Liver (tissue), 9 donors: ENCODE data around the gene ARL14EP. TPM values are rescaled to one million over a fixed set of nuclear protein-coding genes. Genes with fewer than 3 reads are reported as not detected.
A peak's percentile ranks its signal among the peaks of the same experiment; 100 is the strongest.

Experiments
- DNase-seq: peaks from one replicate; pipeline ENCODE4 v3.0.0-alpha.2; 2017; ENCODE audit warnings: low spot score
- H3K27ac ChIP-seq, 2 donors: one replicate each; pipeline ENCODE4 v1.7.0; 2013; ENCODE audit warnings: inconsistent platforms in 2 of 2, low read length in 2 of 2, control low read depth in 1 of 2, low read depth in 1 of 2, mild to moderate bottlenecking in 1 of 2
- H3K27me3 ChIP-seq, 4 donors: one replicate each; pipeline versions ENCODE4 v1.6.1 to v1.7.0; 2013; ENCODE audit warnings: low read length in 3 of 4, inconsistent platforms in 1 of 4, mild to moderate bottlenecking in 1 of 4, moderate library complexity in 1 of 4; ENCODE audit not compliant: control insufficient read depth in 4 of 4, insufficient read depth in 4 of 4
- H3K36me3 ChIP-seq, 4 donors: one replicate each; pipeline versions ENCODE4 v1.6.1 to v1.7.0; 2013; ENCODE audit warnings: low read length in 3 of 4, mild to moderate bottlenecking in 3 of 4, low read depth in 1 of 4, moderate library complexity in 1 of 4; ENCODE audit not compliant: control insufficient read depth in 4 of 4, insufficient read depth in 3 of 4
- H3K4me1 ChIP-seq, 4 donors: one replicate each; pipeline versions ENCODE4 v1.6.1 to v1.7.0; 2013; ENCODE audit warnings: low read length in 3 of 4, mild to moderate bottlenecking in 3 of 4, moderate library complexity in 1 of 4; ENCODE audit not compliant: control insufficient read depth in 4 of 4, insufficient read depth in 4 of 4
- H3K4me3 ChIP-seq, 3 donors: one replicate each; pipeline versions ENCODE4 v1.6.1 to v1.7.0; 2013; ENCODE audit warnings: low read length in 3 of 3, control low read depth in 1 of 3, low read depth in 1 of 3, mild to moderate bottlenecking in 1 of 3
- H3K9ac ChIP-seq, 2 donors: one replicate each; pipeline ENCODE4 v1.7.0; 2013; ENCODE audit warnings: low read length in 2 of 2, mild to moderate bottlenecking in 2 of 2, moderate library complexity in 2 of 2, control low read depth in 1 of 2, low read depth in 1 of 2
- H3K9me3 ChIP-seq, 4 donors: one replicate each; pipeline versions ENCODE4 v1.6.1 to v1.7.0; 2013; ENCODE audit warnings: low read length in 3 of 4; ENCODE audit not compliant: control insufficient read depth in 4 of 4
- ATF3 ChIP-seq: IDR thresholded peaks from 2 replicates; pipeline ENCODE4 v1.6.1; 2016; ENCODE audit warnings: antibody characterized with exemption
- EGR1 ChIP-seq, 2 donors: IDR thresholded peaks; 2 replicates each; pipeline ENCODE4 v1.6.1; 2016 to 2018; ENCODE audit warnings: antibody characterized with exemption in 2 of 2, low read depth in 2 of 2
- FOXA1 ChIP-seq: IDR thresholded peaks from 2 replicates; pipeline ENCODE4 v1.6.1; 2016; ENCODE audit warnings: antibody characterized with exemption
- FOXA2 ChIP-seq: IDR thresholded peaks from 2 replicates; pipeline ENCODE4 v1.6.1; 2016; ENCODE audit warnings: antibody characterized with exemption
- GABPA ChIP-seq, 2 donors: IDR thresholded peaks in 1 of 2; conservative IDR thresholded peaks in 1 of 2; 2 replicates each; pipeline ENCODE4 v1.6.1; 2016; ENCODE audit warnings: antibody characterized with exemption in 2 of 2, mild to moderate bottlenecking in 1 of 2, moderate library complexity in 1 of 2
- HNF4A ChIP-seq, 2 donors: conservative IDR thresholded peaks; 2 replicates each; pipeline ENCODE4 v1.6.1; 2016; ENCODE audit warnings: antibody characterized with exemption in 2 of 2, mild to moderate bottlenecking in 2 of 2
- HNF4G ChIP-seq: IDR thresholded peaks from 2 replicates; pipeline ENCODE4 v1.6.1; 2016; ENCODE audit warnings: antibody characterized with exemption
- JUND ChIP-seq, 2 donors: IDR thresholded peaks; 2 replicates each; pipeline ENCODE4 v1.6.1; 2016; ENCODE audit warnings: antibody characterized with exemption in 2 of 2
- NR2F2 ChIP-seq: IDR thresholded peaks from 2 replicates; pipeline ENCODE4 v1.6.1; 2016; ENCODE audit warnings: antibody characterized with exemption
- RAD21 ChIP-seq, 2 donors: IDR thresholded peaks; 2 replicates each; pipeline ENCODE4 v1.6.1; 2016; ENCODE audit warnings: antibody characterized with exemption in 2 of 2, mild to moderate bottlenecking in 2 of 2
- RXRA ChIP-seq, 2 donors: IDR thresholded peaks; 2 replicates each; pipeline ENCODE4 v1.6.1; 2017 to 2018; ENCODE audit warnings: antibody characterized with exemption in 2 of 2, mild to moderate bottlenecking in 1 of 2
- SP1 ChIP-seq: IDR thresholded peaks from 2 replicates; pipeline ENCODE4 v1.6.1; 2018; ENCODE audit warnings: antibody characterized with exemption, mild to moderate bottlenecking
- TAF1 ChIP-seq: conservative IDR thresholded peaks from 2 replicates; pipeline ENCODE4 v1.6.1; 2016; ENCODE audit warnings: antibody characterized with exemption, mild to moderate bottlenecking
- YY1 ChIP-seq: IDR thresholded peaks from 2 replicates; pipeline ENCODE4 v1.6.1; 2016; ENCODE audit warnings: antibody characterized with exemption, mild to moderate bottlenecking
- WGBS: extraction: QIAGEN DNeasy Blood & Tissue Kit; methylation state at CpG from one replicate; pipeline ENCODE4 v1.1.7; 2013; 5-methylcytosine and 5-hydroxymethylcytosine counted together
- polyA plus RNA-seq, 2 donors: library from polyadenylated mRNA; stranded (reverse) in 1 of 2; unstranded in 1 of 2; fragments of 200-250 nt in 1 of 2; fragments of >200 nt in 1 of 2; fragmentation: Nextera tagmentation in 1 of 2; extraction: Ambion mirVana in 1 of 2; gene quantifications; one replicate each; pipeline versions ENCODE4 v1.2.1 to v1.2.3, GENCODE V29; 2013 to 2015
- total RNA-seq, 2 donors: library from RNA; depleted of rRNA; stranded (reverse); fragments of >200 nt; gene quantifications; one replicate each; pipeline ENCODE4 v1.2.3, GENCODE V29; 2014
- TF ChIP-seq, protein P1 (sequence below): IDR thresholded peaks from 2 replicates; pipeline ENCODE4 v1.6.1; 2016; ENCODE audit warnings: antibody characterized with exemption, mild to moderate bottlenecking
- donor health status: healthy.
- donor health status: healthy.
- donor health status: healthy.
- donor health status: healthy.
- donor health status: healthy.

The ARL14EP gene
- total and polyA plus RNA-seq, 4 donors = 8.2 to 22.9 (median 13.6) TPM

DNA sequence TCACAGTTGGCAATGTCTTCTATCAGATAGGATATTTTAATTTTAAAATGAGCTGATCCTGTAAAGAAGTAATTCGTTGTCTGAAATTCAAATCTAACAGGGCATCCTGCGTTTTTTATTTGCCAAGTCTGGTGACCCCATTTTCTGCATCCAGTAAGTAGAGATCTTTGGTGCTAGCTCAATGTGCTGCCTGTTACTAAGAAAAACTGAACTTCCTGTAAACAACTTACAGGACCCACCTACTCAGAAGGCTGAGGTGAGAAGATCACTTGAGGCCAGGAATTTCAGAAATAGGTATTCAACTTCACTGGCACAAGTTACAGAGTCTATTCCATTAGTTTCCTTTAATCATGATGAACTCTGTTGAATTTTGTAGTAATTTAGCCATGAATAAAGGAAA, 4.0 kb downstream of the ARL14EP start:
- Histone ChIP-seq H3K27ac (no peak overlapping the region), H3K4me1 (peaks cover 2 to 36% (median 25%) of the 10 kb centered on the region in 4 donors), H3K27me3 (no peaks in the 10 kb centered on the region), H3K9ac (no peak overlapping the region), H3K4me3 (no peak overlapping the region), H3K36me3 (peaks cover 0 to 12% (median 6%) of the 10 kb centered on the region in 4 donors), H3K9me3 (no peaks in the 10 kb centered on the region)
- TF ChIP-seq FOXA2 = no peak
- no peak for TF ChIP-seq GABPA (IDR thresholded peaks at IDR 0.05 in 1 of 2, conservative IDR thresholded peaks at IDR 0.05 in 1 of 2)
- TF ChIP-seq HNF4A (conservative IDR thresholded peaks at IDR 0.05) = no peak
- no peak for TF ChIP-seq ATF3
- TF ChIP-seq EGR1 (IDR thresholded peaks at IDR 0.05; ENCODE audit: low read depth in 2 of 2) = no peak
- no peak for TF ChIP-seq JUND (IDR thresholded peaks at IDR 0.05)
- TF ChIP-seq TAF1 = no peak
- no peak for TF ChIP-seq NR2F2
- no peak for TF ChIP-seq RXRA (IDR thresholded peaks at IDR 0.05)
- no peak for TF ChIP-seq FOXA1
- TF ChIP-seq, protein P1, sequence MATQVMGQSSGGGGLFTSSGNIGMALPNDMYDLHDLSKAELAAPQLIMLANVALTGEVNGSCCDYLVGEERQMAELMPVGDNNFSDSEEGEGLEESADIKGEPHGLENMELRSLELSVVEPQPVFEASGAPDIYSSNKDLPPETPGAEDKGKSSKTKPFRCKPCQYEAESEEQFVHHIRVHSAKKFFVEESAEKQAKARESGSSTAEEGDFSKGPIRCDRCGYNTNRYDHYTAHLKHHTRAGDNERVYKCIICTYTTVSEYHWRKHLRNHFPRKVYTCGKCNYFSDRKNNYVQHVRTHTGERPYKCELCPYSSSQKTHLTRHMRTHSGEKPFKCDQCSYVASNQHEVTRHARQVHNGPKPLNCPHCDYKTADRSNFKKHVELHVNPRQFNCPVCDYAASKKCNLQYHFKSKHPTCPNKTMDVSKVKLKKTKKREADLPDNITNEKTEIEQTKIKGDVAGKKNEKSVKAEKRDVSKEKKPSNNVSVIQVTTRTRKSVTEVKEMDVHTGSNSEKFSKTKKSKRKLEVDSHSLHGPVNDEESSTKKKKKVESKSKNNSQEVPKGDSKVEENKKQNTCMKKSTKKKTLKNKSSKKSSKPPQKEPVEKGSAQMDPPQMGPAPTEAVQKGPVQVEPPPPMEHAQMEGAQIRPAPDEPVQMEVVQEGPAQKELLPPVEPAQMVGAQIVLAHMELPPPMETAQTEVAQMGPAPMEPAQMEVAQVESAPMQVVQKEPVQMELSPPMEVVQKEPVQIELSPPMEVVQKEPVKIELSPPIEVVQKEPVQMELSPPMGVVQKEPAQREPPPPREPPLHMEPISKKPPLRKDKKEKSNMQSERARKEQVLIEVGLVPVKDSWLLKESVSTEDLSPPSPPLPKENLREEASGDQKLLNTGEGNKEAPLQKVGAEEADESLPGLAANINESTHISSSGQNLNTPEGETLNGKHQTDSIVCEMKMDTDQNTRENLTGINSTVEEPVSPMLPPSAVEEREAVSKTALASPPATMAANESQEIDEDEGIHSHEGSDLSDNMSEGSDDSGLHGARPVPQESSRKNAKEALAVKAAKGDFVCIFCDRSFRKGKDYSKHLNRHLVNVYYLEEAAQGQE = no peak
- 84% methylated on average over 2 of the region's 2 CpGs for WGBS
- no peak for DNase-seq

- H3K9me3 ChIP-seq = no peaks in the 10 kb centered on the region
- no peak overlapping the region for H3K4me3 ChIP-seq
- TF ChIP-seq GABPA (IDR thresholded peaks at IDR 0.05 in 1 of 2, conservative IDR thresholded peaks at IDR 0.05 in 1 of 2) (no peak), EGR1 (IDR thresholded peaks at IDR 0.05; ENCODE audit: low read depth in 2 of 2) (no peak), FOXA1 (no peak), RAD21 (IDR thresholded peaks at IDR 0.05) (no peak), HNF4G (no peak), SP1 (no peak), FOXA2 (no peak)
- no peak overlapping the region for H3K9ac ChIP-seq
- H3K36me3 ChIP-seq = peaks cover 0 to 16% (median 10%) of the 10 kb centered on the region in 4 donors
- DNase-seq = no peak
- H3K27me3 ChIP-seq = no peaks in the 10 kb centered on the region
- no peak overlapping the region for H3K27ac ChIP-seq
- peaks cover 2 to 27% (median 22%) of the 10 kb centered on the region in 4 donors for H3K4me1 ChIP-seq
These were observed 5.8 kb downstream of the ARL14EP start for GRCh38 chr11:30328681-30329080.

DNA sequence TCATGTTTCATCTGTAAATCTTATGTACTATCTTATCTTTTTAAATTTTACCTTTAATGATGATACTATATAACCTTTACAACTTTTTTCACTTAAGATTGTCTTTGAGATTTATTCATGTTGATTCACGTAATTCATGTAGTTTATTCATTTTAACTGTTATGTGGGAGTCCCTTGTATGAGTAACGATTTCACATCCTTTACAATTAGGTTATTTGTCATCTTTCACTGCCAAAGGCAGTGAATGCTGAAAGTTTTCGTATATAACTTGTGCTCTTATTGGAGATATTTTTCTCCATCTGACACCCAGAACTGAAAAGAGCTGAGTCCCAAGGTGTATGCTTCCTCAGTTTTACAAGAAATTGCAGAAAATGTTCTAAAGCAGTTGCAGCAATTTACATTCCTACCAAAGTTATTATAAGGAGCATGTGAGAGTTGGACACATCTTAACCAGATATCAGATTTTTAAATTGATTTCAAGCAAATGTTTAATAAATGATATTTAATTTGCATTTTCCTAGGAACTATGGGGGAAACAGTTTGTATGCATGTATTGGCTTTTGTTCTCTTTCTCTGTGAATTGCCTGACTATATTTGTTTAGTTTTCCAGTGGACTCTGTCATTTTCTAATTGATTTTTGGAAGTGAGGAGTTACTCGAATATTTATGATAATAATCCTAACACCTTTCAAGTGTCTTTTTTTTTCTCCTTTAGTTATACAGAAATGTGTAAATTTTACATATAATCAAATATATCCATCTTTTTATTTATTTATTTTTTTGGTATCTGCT, 6.4 kb downstream of the ARL14EP start:
- Histone ChIP-seq H3K27me3 (no peaks in the 10 kb centered on the region), H3K4me3 (no peak overlapping the region), H3K36me3 (peaks cover 0 to 16% (median 11%) of the 10 kb centered on the region in 4 donors), H3K9me3 (no peaks in the 10 kb centered on the region), H3K4me1 (peaks cover 2 to 21% (median 15%) of the 10 kb centered on the region in 4 donors), H3K9ac (peak overlapping the region in 1 of 2 donors; percentile 25), H3K27ac (no peak overlapping the region)
- WGBS = 62% methylated on average over 4 of the region's 4 CpGs
- DNase-seq = no peak
- TF ChIP-seq YY1 (peak; percentile 47), EGR1 (IDR thresholded peaks at IDR 0.05; ENCODE audit: low read depth in 2 of 2) (peak in 1 of 2 donors; percentile 39), JUND (IDR thresholded peaks at IDR 0.05) (peak in 1 of 2 donors; percentile 35), RXRA (IDR thresholded peaks at IDR 0.05) (no peak), SP1 (no peak), HNF4A (conservative IDR thresholded peaks at IDR 0.05) (peak; percentile 61 to 77), TAF1 (no peak), HNF4G (peak; percentile 42)
